DND-41 (cell line): Measurements from ENCODE around the gene NRG2.

Experiments
- ATAC-seq: fragments of 200-7000 bp; cut with Tn5 transposase; 3 replicates; pipeline ENCODE4 v1.9.1; 2021; ENCODE audit warnings: low read depth; ENCODE audit not compliant: insufficient read depth
- DNase-seq: peaks from one replicate; pipeline ENCODE4 v3.0.0-alpha.2; 2020
- H2AFZ ChIP-seq: 2 replicates; pipeline ENCODE4 v1.6.0; 2012; ENCODE audit warnings: low read depth, low read length
- H3K27ac ChIP-seq: 2 replicates; pipeline ENCODE4 v1.5.1; 2012; ENCODE audit warnings: low read length, inconsistent platforms
- H3K27me3 ChIP-seq: fragments of 200-600 bp; sonication (generic); 2 replicates; pipeline ENCODE4 v1.6.0; 2012; ENCODE audit warnings: low read length, mild to moderate bottlenecking, inconsistent platforms; ENCODE audit not compliant: insufficient read depth, poor library complexity
- H3K36me3 ChIP-seq: 2 replicates; pipeline ENCODE4 v1.5.1; 2012; ENCODE audit warnings: low read length, inconsistent platforms; ENCODE audit not compliant: insufficient read depth
- H3K4me1 ChIP-seq: 2 replicates; pipeline ENCODE4 v1.5.1; 2012; ENCODE audit warnings: mild to moderate bottlenecking, low read length; ENCODE audit not compliant: insufficient read depth
- H3K4me2 ChIP-seq: 2 replicates; pipeline ENCODE4 v1.6.0; 2012; ENCODE audit warnings: mild to moderate bottlenecking, moderate library complexity, low read length, inconsistent platforms; ENCODE audit not compliant: insufficient read depth
- H3K4me3 ChIP-seq, 2 experiments: fragments of 200-600 bp in 1 of 2; shearing (Covaris generic) in 1 of 2; 2 replicates each; pipeline ENCODE4 v1.5.1; 2012 to 2016; ENCODE audit warnings: inconsistent platforms in 2 of 2, low read length in 2 of 2, mild to moderate bottlenecking in 2 of 2, low read depth in 1 of 2, moderate library complexity in 1 of 2
- H3K79me2 ChIP-seq: 2 replicates; pipeline ENCODE4 v1.6.0; 2012; ENCODE audit warnings: low read length, inconsistent platforms; ENCODE audit not compliant: insufficient read depth
- H3K9ac ChIP-seq: 2 replicates; pipeline ENCODE4 v1.6.0; 2012; ENCODE audit warnings: low read depth, mild to moderate bottlenecking, inconsistent platforms, low read length, moderate library complexity
- H3K9me3 ChIP-seq: 2 replicates; pipeline ENCODE4 v1.5.1; 2012; ENCODE audit warnings: low read length, moderate library complexity, mild to moderate bottlenecking, inconsistent platforms; ENCODE audit not compliant: insufficient read depth, severe bottlenecking
- H4K20me1 ChIP-seq: 2 replicates; pipeline ENCODE4 v1.6.0; 2012; ENCODE audit warnings: low read length; ENCODE audit not compliant: insufficient read depth
- CTCF ChIP-seq: IDR thresholded peaks from 2 replicates; pipeline ENCODE4 v1.5.1; 2012; ENCODE audit warnings: borderline replicate concordance, low read length, moderate library complexity, mild to moderate bottlenecking; ENCODE audit not compliant: poor library complexity, severe bottlenecking; ENCODE audit errors: extremely low read depth
- EZH2 ChIP-seq: IDR thresholded peaks from 3 replicates; pipeline ENCODE4 v1.6.1; 2012; ENCODE audit warnings: borderline replicate concordance, low read depth, mild to moderate bottlenecking, moderate library complexity, low read length, inconsistent platforms; ENCODE audit not compliant: severe bottlenecking

Gene NRG2

GRCh38 chr5:139880416-139881142 lies 162.5 kb downstream of the NRG2 start:
- Histone ChIP-seq H3K4me1 (no peaks in the 10 kb centered on the region), H4K20me1 (no peaks in the 10 kb centered on the region), H3K9ac (no peak overlapping the region), H3K36me3 (no peaks in the 10 kb centered on the region), H2AFZ (no peak overlapping the region), H3K4me2 (no peak overlapping the region), H3K4me3 (no peak overlapping the region), H3K27me3 (peaks cover 20% of the 10 kb centered on the region), H3K9me3 (no peaks in the 10 kb centered on the region), H3K79me2 (no peaks in the 10 kb centered on the region), H3K27ac (no peak overlapping the region)
- DNase-seq (no peak), ATAC-seq (no peak)
- TF ChIP-seq CTCF (no peak), EZH2 (no peak)

- ATAC-seq: no peak
- no peak overlapping the region for H3K27ac ChIP-seq
- no peaks in the 10 kb centered on the region for H4K20me1 ChIP-seq
- H3K79me2 ChIP-seq: no peaks in the 10 kb centered on the region
- no peaks in the 10 kb centered on the region for H3K9me3 ChIP-seq
- H3K4me2 ChIP-seq: no peak overlapping the region
- no peak for DNase-seq
- no peak overlapping the region for H2AFZ ChIP-seq
- H3K27me3 ChIP-seq: peaks cover 11% of the 10 kb centered on the region
- no peak overlapping the region for H3K9ac ChIP-seq
- TF ChIP-seq EZH2 (no peak), CTCF (no peak)
- no peaks in the 10 kb centered on the region for H3K36me3 ChIP-seq
- H3K4me3 ChIP-seq: no peak overlapping the region
- H3K4me1 ChIP-seq: no peaks in the 10 kb centered on the region
Observed at GRCh38 chr5:139878093-139878492, 165.0 kb downstream of the NRG2 start.

- Histone ChIP-seq H4K20me1 (no peaks in the 10 kb centered on the region), H3K4me3 (no peak overlapping the region), H3K9me3 (no peaks in the 10 kb centered on the region), H3K36me3 (no peaks in the 10 kb centered on the region), H3K27me3 (peaks cover 12% of the 10 kb centered on the region), H3K27ac (no peak overlapping the region), H3K4me2 (no peak overlapping the region), H3K9ac (no peak overlapping the region), H2AFZ (no peak overlapping the region), H3K79me2 (no peaks in the 10 kb centered on the region), H3K4me1 (no peaks in the 10 kb centered on the region)
- ATAC-seq: no peak
- TF ChIP-seq CTCF: no peak
- no peak for TF ChIP-seq EZH2
- DNase-seq: no peak
Observed at GRCh38 chr5:139877129-139877597, 165.9 kb downstream of the NRG2 start.
